Tongue (tissue), 2 donors: ENCODE data around the gene HOMER2. TPM values are rescaled to one million over a fixed set of nuclear protein-coding genes. Genes with fewer than 3 reads are reported as not detected.

Experiments
- DNase-seq: peaks from one replicate; pipeline ENCODE4 v3.0.0-alpha.2; 2015
- total RNA-seq: library from RNA; depleted of rRNA; stranded (reverse); fragments of >200 nt; gene quantifications from one replicate; pipeline ENCODE4 v1.2.3, GENCODE V29; 2014

Gene HOMER2
- total RNA-seq, 1 donor from 2014 or later, result 38.4 TPM

- no peak for DNase-seq
Measured at GRCh38 chr15:82855286-82856100, 97.0 kb downstream of the HOMER2 start.

GRCh38 chr15:82854554-82854953 is 98.0 kb downstream of the HOMER2 start:
- no peak for DNase-seq

- no peak for DNase-seq
Measured at GRCh38 chr15:82852941-82853561, 99.5 kb downstream of the HOMER2 start.

- no peak for DNase-seq
Measured at GRCh38 chr15:82851981-82852511, 100.5 kb downstream of the HOMER2 start.

GRCh38 chr15:82851306-82851850 is 101.1 kb downstream of the HOMER2 start:
- no peak for DNase-seq

GRCh38 chr15:82850731-82851130 is 101.8 kb downstream of the HOMER2 start:
- peak; percentile 56 for DNase-seq

GRCh38 chr15:82849556-82850512 is 102.7 kb downstream of the HOMER2 start:
- peak; percentile 86 for DNase-seq

- DNase-seq, result no peak
Measured at GRCh38 chr15:82848241-82848993, 104.1 kb downstream of the HOMER2 start.

GRCh38 chr15:82847703-82848102 is 104.8 kb downstream of the HOMER2 start:
- no peak for DNase-seq

- DNase-seq, result no peak
Measured at GRCh38 chr15:82846621-82847020, 105.9 kb downstream of the HOMER2 start.

GRCh38 chr15:82845686-82846085 is 106.8 kb downstream of the HOMER2 start:
- no peak for DNase-seq

- DNase-seq, result no peak
Measured at GRCh38 chr15:82843566-82843965, 109.0 kb downstream of the HOMER2 start.

- no peak for DNase-seq
Measured at GRCh38 chr15:82840166-82840565, 112.4 kb downstream of the HOMER2 start.

GRCh38 chr15:82839136-82839535 is 113.4 kb downstream of the HOMER2 start:
- DNase-seq, result no peak

GRCh38 chr15:82838096-82838735 is 114.3 kb downstream of the HOMER2 start:
- no peak for DNase-seq

GRCh38 chr15:82835391-82835917 is 117.1 kb downstream of the HOMER2 start:
- no peak for DNase-seq

GRCh38 chr15:82833362-82833682 is 119.2 kb downstream of the HOMER2 start:
- DNase-seq, result no peak

GRCh38 chr15:82832601-82833361 is 119.7 kb downstream of the HOMER2 start:
- no peak for DNase-seq

- no peak for DNase-seq
Measured at GRCh38 chr15:82831894-82832600, 120.5 kb downstream of the HOMER2 start.
